Right atrium auricular region (tissue), 2 donors: ENCODE data around the gene SCNN1G. TPM values are rescaled to one million over a fixed set of nuclear protein-coding genes. Genes with fewer than 3 reads are reported as not detected.
"Not testable (repeated sequence)": the region's sequence is repeated elsewhere in the genome, so short reads cannot be mapped to it uniquely, and the experiment has no call there.

Experiments
- DNase-seq: peaks from one replicate; pipeline ENCODE4 v3.0.0-alpha.2; 2019; ENCODE audit warnings: low spot score
- H3K27ac ChIP-seq, 2 donors: fragments of 200-600 bp; sonication (generic); 1 replicate in 1 of 2; 2 replicates in 1 of 2; pipeline ENCODE4 v1.5.1; 2016 to 2019
- H3K27me3 ChIP-seq, 2 donors: fragments of 200-600 bp; sonication (generic); one replicate each; pipeline versions ENCODE4 v1.5.1 to v1.6.0; 2017 to 2019
- H3K36me3 ChIP-seq: fragments of 200-600 bp; sonication (generic); one replicate; pipeline ENCODE4 v1.5.1; 2016
- H3K4me1 ChIP-seq, 2 donors: fragments of 200-600 bp; sonication (generic); one replicate each; pipeline versions ENCODE4 v1.5.1 to v1.6.0; 2017 to 2019
- H3K4me3 ChIP-seq, 2 donors: fragments of 200-600 bp; sonication (generic); 1 replicate in 1 of 2; 2 replicates in 1 of 2; pipeline ENCODE4 v1.5.1; 2017 to 2019; ENCODE audit warnings: mild to moderate bottlenecking in 1 of 2, moderate library complexity in 1 of 2
- H3K9me3 ChIP-seq, 2 donors: fragments of 200-600 bp; sonication (generic); one replicate each; pipeline ENCODE4 v1.5.1; 2019
- CTCF ChIP-seq, 2 donors: fragments of 200-600 bp; sonication (generic); IDR thresholded peaks; one replicate each; pipeline ENCODE4 v1.5.1; 2019; ENCODE audit warnings: antibody characterized with exemption in 2 of 2
- total RNA-seq, 2 donors: library from RNA; depleted of rRNA; stranded (reverse); fragments of >200 nt; gene quantifications; one replicate each; pipeline ENCODE4 v1.1.0, GENCODE V29; 2016

Gene SCNN1G
- total RNA-seq, 2 donors from 2014 or later, result not detected

GRCh38 chr16:23140107-23140506 lies 42.4 kb upstream of the SCNN1G start:
- Histone ChIP-seq H3K4me3 (no peak overlapping the region), H3K27me3 (no peaks in the 10 kb centered on the region), H3K9me3 (peaks cover 0 to 32% of the 10 kb centered on the region in 2 donors), H3K4me1 (peaks cover 0 to 50% of the 10 kb centered on the region in 2 donors), H3K36me3 (no peaks in the 10 kb centered on the region), H3K27ac (peak overlapping the region; percentile 65 to 80)
- no peak for DNase-seq
- TF ChIP-seq CTCF (IDR thresholded peaks at IDR 0.05), result no peak

- peaks cover 0 to 60% of the 10 kb centered on the region in 2 donors for H3K4me1 ChIP-seq
- H3K27me3 ChIP-seq, result no peaks in the 10 kb centered on the region
- H3K27ac ChIP-seq, result peak overlapping the region; percentile 65 to 80
- no peak for TF ChIP-seq CTCF (IDR thresholded peaks at IDR 0.05)
- H3K4me3 ChIP-seq, result no peak overlapping the region
- H3K9me3 ChIP-seq, result peaks cover 0 to 23% of the 10 kb centered on the region in 2 donors
- no peak for DNase-seq
- H3K36me3 ChIP-seq, result no peaks in the 10 kb centered on the region
Observed at GRCh38 chr16:23141033-23141432, 41.5 kb upstream of the SCNN1G start.

- H3K27ac ChIP-seq, result peak overlapping the region; percentile 65 to 80
- DNase-seq, result no peak
- H3K4me1 ChIP-seq, result peaks cover 0 to 64% of the 10 kb centered on the region in 2 donors
- no peak overlapping the region for H3K4me3 ChIP-seq
- no peaks in the 10 kb centered on the region for H3K27me3 ChIP-seq
- TF ChIP-seq CTCF (IDR thresholded peaks at IDR 0.05), result no peak
- H3K9me3 ChIP-seq, result peaks cover 0 to 18% of the 10 kb centered on the region in 2 donors
- no peaks in the 10 kb centered on the region for H3K36me3 ChIP-seq
Observed at GRCh38 chr16:23141500-23141899, 41.0 kb upstream of the SCNN1G start.

- TF ChIP-seq CTCF (IDR thresholded peaks at IDR 0.05), result no peak
- no peaks in the 10 kb centered on the region for H3K36me3 ChIP-seq
- H3K4me1 ChIP-seq, result peaks cover 0 to 71% of the 10 kb centered on the region in 2 donors
- peaks cover 0 to 11% of the 10 kb centered on the region in 2 donors for H3K9me3 ChIP-seq
- no peak overlapping the region for H3K4me3 ChIP-seq
- H3K27me3 ChIP-seq, result no peaks in the 10 kb centered on the region
- no peak for DNase-seq
- peak overlapping the region; percentile 65 to 80 for H3K27ac ChIP-seq
Observed at GRCh38 chr16:23141959-23142740, 40.4 kb upstream of the SCNN1G start.

GRCh38 chr16:23143391-23143790 lies 39.2 kb upstream of the SCNN1G start:
- H3K4me1 ChIP-seq, result peaks cover 0 to 83% of the 10 kb centered on the region in 2 donors
- H3K27ac ChIP-seq, result peak overlapping the region; percentile 65 to 80
- H3K9me3 ChIP-seq, result no peaks in the 10 kb centered on the region
- DNase-seq, result no peak
- H3K4me3 ChIP-seq, result no peak overlapping the region
- no peaks in the 10 kb centered on the region for H3K27me3 ChIP-seq
- TF ChIP-seq CTCF (IDR thresholded peaks at IDR 0.05), result no peak
- H3K36me3 ChIP-seq, result no peaks in the 10 kb centered on the region

GRCh38 chr16:23144393-23144792 lies 38.2 kb upstream of the SCNN1G start:
- H3K4me1 ChIP-seq, result peaks cover 0 to 84% of the 10 kb centered on the region in 2 donors
- H3K36me3 ChIP-seq, result not testable (repeated sequence)

More at GRCh38 chr16:23144393-23144792, 38.2 kb upstream of the SCNN1G start:
- not testable (repeated sequence) for H3K9me3 ChIP-seq, H3K4me3 ChIP-seq, DNase-seq, H3K27me3 ChIP-seq
- H3K27ac ChIP-seq, result peak overlapping the region; percentile 65 to 80
